Body of pancreas (tissue), 4 donors: Measurements from ENCODE around the gene DTHD1. TPM values are rescaled to one million over a fixed set of nuclear protein-coding genes. Genes with fewer than 3 reads are reported as not detected.

Source experiments
- ATAC-seq: fragments of 150-250 bp; one replicate; pipeline ENCODE4 v1.9.1; 2016
- DNase-seq, 4 donors: peaks; one replicate each; pipeline ENCODE4 v3.0.0-alpha.2; 2019
- H3K27ac ChIP-seq, 4 donors: fragments of 200-600 bp; sonication (generic); 1 replicate in 3 of 4; 2 replicates in 1 of 4; pipeline versions ENCODE4 v1.5.1 to v1.6.1; 2016 to 2019; ENCODE audit warnings: mild to moderate bottlenecking in 1 of 4, mixed read lengths in 1 of 4, moderate library complexity in 1 of 4
- H3K27me3 ChIP-seq, 2 donors: fragments of 200-600 bp; sonication (generic); one replicate each; pipeline ENCODE4 v1.6.0; 2016; ENCODE audit warnings: mild to moderate bottlenecking in 1 of 2
- H3K36me3 ChIP-seq, 2 donors: fragments of 200-600 bp; sonication (generic); replicated peaks in 1 of 2; 2 replicates each; pipeline ENCODE4 v1.5.1; 2016; ENCODE audit warnings: low read depth in 2 of 2; ENCODE audit not compliant: insufficient read depth in 1 of 2
- H3K4me1 ChIP-seq: fragments of 200-600 bp; sonication (generic); one replicate; pipeline ENCODE4 v1.6.0; 2016
- H3K4me3 ChIP-seq, 2 donors: fragments of 200-600 bp; sonication (generic); 1 replicate in 1 of 2; 2 replicates in 1 of 2; pipeline ENCODE4 v1.5.1; 2016 to 2019
- H3K9me3 ChIP-seq, 3 donors: fragments of 200-600 bp; sonication (generic); 1 replicate in 2 of 3; 2 replicates in 1 of 3; pipeline ENCODE4 v1.5.1; 2016
- POLR2A ChIP-seq, 3 donors: fragments of 450-650 bp; IDR thresholded peaks; one replicate each; pipeline ENCODE4 v1.6.1; 2016; ENCODE audit warnings: antibody characterized with exemption in 3 of 3, mild to moderate bottlenecking in 2 of 3
- WGBS, 2 donors: methylation state at CpG; one replicate each; pipeline ENCODE4 v1.1.5; 2017; 5-methylcytosine and 5-hydroxymethylcytosine counted together
- intact Hi-C: fragments of 100-400 bp; cut with DNase I; formaldehyde crosslinking; loops from one replicate; pipeline ENCODE4 v1.15.1; 2023
- total RNA-seq, 2 donors: library from RNA; depleted of rRNA; stranded (reverse); fragments of >200 nt; gene quantifications; one replicate each; pipeline ENCODE4 v1.1.0, GENCODE V29; 2016
- TF ChIP-seq, protein P1 (sequence below), 7 experiments: fragments of 450-650 bp in 4 of 7; fragments of 200-600 bp in 3 of 7; sonication (generic) in 3 of 7; IDR thresholded peaks; one replicate each; pipeline ENCODE4 v1.5.1; 2016 to 2019; ENCODE audit warnings: antibody characterized with exemption in 7 of 7

DTHD1 gene
- total RNA-seq, 2 donors from 2014 or later, result under 0.01 TPM; not detected in 1

DNA sequence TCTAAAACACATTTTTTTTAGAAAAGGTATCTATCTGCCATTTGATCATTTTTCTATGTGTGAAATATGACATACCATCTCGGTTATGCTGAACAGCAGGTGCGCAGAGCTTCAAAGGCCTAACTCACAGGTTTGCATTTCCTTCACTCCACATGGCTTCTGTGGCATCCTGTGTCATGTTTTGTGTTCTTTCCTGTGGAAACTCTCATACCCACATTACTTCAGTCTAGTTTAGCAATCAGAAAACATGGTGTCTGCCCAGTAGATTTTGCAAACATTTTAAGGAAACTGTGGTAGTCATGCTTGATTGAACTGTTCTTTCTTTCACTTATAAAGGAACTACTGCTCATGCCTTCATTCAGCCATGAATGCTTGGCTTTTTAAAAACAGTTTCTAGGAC lies 25.8 kb upstream of the DTHD1 start:
- no peaks in the 10 kb centered on the region for H3K36me3 ChIP-seq
- DNase-seq (peak in 1 of 4 donors; percentile 13), ATAC-seq (no peak)
- no peaks in the 10 kb centered on the region for H3K27me3 ChIP-seq
- intact Hi-C loops, result no loop called here
- no peak overlapping the region for H3K27ac ChIP-seq
- H3K4me1 ChIP-seq, result no peaks in the 10 kb centered on the region
- H3K4me3 ChIP-seq, result no peak overlapping the region
- WGBS, 2 donors, result 90 to 93% methylated on average over 2 of the region's 2 CpGs
- H3K9me3 ChIP-seq, result no peaks in the 10 kb centered on the region
- TF ChIP-seq, protein P1, sequence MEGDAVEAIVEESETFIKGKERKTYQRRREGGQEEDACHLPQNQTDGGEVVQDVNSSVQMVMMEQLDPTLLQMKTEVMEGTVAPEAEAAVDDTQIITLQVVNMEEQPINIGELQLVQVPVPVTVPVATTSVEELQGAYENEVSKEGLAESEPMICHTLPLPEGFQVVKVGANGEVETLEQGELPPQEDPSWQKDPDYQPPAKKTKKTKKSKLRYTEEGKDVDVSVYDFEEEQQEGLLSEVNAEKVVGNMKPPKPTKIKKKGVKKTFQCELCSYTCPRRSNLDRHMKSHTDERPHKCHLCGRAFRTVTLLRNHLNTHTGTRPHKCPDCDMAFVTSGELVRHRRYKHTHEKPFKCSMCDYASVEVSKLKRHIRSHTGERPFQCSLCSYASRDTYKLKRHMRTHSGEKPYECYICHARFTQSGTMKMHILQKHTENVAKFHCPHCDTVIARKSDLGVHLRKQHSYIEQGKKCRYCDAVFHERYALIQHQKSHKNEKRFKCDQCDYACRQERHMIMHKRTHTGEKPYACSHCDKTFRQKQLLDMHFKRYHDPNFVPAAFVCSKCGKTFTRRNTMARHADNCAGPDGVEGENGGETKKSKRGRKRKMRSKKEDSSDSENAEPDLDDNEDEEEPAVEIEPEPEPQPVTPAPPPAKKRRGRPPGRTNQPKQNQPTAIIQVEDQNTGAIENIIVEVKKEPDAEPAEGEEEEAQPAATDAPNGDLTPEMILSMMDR (IDR thresholded peaks at IDR 0.05), result no peak
- no peak for TF ChIP-seq POLR2A (IDR thresholded peaks at IDR 0.05)

DNA sequence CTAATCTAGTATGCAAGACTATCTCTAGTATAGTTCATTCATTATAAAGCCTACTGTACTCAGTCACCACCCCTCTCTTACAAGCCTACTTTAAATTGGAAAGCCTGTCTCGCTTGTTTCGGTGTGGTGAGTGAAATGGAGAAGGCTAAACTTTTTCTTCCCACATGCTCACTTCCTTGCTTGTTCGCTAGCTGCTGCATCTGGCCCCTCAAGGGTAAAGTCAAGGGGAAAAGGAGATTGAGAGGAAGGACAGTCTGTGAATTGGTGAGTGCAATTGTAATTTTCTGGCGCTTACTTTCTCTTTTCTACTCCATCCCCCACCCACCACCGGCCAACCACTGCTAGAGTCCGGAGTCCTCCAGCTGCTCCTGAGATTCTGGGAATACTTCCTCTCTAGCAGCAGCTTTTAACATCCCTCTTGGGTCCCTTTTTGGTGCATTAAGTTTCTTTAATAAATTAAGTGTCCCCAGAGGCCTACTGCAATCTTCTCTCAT lies 25.0 kb upstream of the DTHD1 start:
- Histone ChIP-seq H3K36me3 (no peaks in the 10 kb centered on the region), H3K4me3 (no peak overlapping the region), H3K27me3 (no peaks in the 10 kb centered on the region), H3K27ac (no peak overlapping the region), H3K4me1 (no peaks in the 10 kb centered on the region), H3K9me3 (no peaks in the 10 kb centered on the region)
- TF ChIP-seq, protein P1 (IDR thresholded peaks at IDR 0.05), result no peak
- no peak for TF ChIP-seq POLR2A (IDR thresholded peaks at IDR 0.05)
- WGBS, 2 donors, result 60 to 93% methylated on average over 6 of the region's 6 CpGs
- DNase-seq (no peak), ATAC-seq (no peak)
- intact Hi-C loops, result no loop called here

DNA sequence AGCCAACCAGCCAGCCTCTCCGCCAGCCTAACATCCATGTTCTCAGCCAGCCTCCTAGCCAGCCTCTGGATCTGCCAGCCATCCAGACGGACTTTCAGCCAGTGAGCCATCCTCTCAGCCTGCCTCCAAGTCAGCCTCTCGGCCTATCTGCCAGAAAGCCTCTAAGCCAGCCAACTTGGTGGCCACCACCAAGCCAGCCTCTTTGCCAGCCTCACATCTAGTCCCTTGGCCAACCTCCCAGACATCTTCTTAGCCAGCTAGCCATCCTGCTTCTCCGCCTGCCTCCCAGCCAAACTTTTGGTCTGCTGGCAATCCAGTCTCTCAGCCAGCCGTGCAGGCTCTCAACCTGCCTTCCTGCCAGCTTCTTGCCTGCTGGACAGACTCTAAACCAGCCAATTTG lies 20.7 kb upstream of the DTHD1 start:
- intact Hi-C loops, result no loop called here
- H3K36me3 ChIP-seq, result no peaks in the 10 kb centered on the region
- TF ChIP-seq, protein P1 (IDR thresholded peaks at IDR 0.05), result no peak
- no peak for TF ChIP-seq POLR2A (IDR thresholded peaks at IDR 0.05)
- 77 to 85% methylated on average over 5 of the region's 5 CpGs for WGBS, 2 donors
- H3K9me3 ChIP-seq, result no peaks in the 10 kb centered on the region
- DNase-seq (no peak), ATAC-seq (no peak)
- no peak overlapping the region for H3K4me3 ChIP-seq
- H3K4me1 ChIP-seq, result no peaks in the 10 kb centered on the region
- no peaks in the 10 kb centered on the region for H3K27me3 ChIP-seq
- H3K27ac ChIP-seq, result no peak overlapping the region

DNA sequence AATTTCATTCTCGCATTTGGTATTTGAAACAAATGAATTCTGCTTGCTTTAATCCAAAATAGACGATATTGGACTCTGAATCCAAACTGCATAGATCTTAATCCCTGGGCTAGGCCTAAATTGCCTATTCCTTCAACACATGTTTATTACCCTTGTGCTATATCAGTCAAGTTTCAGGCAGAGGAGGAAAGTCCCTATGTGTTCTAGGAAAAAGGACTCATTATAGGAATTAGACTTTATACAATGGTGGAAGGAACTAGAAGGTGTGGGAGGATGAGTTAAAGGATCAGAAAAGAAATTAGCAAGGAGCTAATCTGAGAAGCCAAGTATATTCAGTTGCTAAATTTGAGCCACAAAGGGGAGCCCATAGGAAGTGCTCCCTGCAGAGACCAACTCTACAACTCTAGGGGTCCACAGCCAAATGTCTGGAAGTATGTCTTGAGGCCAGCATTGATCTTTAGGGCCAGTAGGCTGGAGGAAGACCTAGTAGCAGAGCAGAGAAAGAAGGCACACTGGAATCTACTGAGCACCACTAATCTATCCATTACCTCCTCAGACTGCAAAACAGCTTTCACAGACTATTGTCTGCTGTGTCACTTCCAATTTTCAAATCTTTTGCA lies 17.1 kb upstream of the DTHD1 start:
- Histone ChIP-seq H3K27me3 (no peaks in the 10 kb centered on the region), H3K9me3 (no peaks in the 10 kb centered on the region), H3K4me1 (no peaks in the 10 kb centered on the region), H3K27ac (no peak overlapping the region), H3K36me3 (no peaks in the 10 kb centered on the region), H3K4me3 (no peak overlapping the region)
- intact Hi-C loops, result no loop called here
- TF ChIP-seq, protein P1 (IDR thresholded peaks at IDR 0.05), result no peak
- no peak for TF ChIP-seq POLR2A (IDR thresholded peaks at IDR 0.05)
- no peak for ATAC-seq
- WGBS, 2 donors, result 91 to 93% methylated on average over 2 of the region's 2 CpGs
- DNase-seq, result no peak
